ENCODE measurements around the gene NFU1.
A peak's percentile ranks its signal among the peaks of the same experiment; 100 is the strongest.
"Not testable (repeated sequence)": the region's sequence is repeated elsewhere in the genome, so short reads cannot be mapped to it uniquely, and the experiment has no call there.

Gene NFU1

GRCh38 chr2:69449906-69450305 lies 12.7 kb upstream of the NFU1 start:
- no peak for DNase-seq

- DNase-seq: not testable (repeated sequence)
Measured at GRCh38 chr2:69443673-69444072, 6.4 kb upstream of the NFU1 start.

DNA sequence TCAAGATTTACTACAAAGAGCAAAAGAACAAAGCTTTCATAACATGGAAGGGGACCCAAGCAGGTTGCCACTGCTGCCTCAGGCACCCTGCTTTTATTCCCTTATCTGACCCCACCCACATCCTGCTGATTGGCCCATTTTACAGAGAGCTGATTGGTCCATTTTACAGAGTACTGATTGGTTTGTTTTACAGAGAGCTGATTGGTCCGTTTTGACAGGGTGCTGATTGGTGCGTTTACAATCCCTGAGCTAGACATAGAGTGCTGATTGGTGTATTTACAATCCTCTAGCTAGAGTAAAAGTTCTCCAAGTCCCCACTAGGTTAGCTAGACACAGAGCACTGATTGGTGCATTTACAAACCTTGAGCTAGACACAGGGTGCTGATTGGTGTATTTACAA lies 2.3 kb upstream of the NFU1 start:
- DNase-seq: not testable (repeated sequence)

- no peak for DNase-seq
Measured at GRCh38 chr2:69438580-69438979, 1.3 kb upstream of the NFU1 start.

DNA sequence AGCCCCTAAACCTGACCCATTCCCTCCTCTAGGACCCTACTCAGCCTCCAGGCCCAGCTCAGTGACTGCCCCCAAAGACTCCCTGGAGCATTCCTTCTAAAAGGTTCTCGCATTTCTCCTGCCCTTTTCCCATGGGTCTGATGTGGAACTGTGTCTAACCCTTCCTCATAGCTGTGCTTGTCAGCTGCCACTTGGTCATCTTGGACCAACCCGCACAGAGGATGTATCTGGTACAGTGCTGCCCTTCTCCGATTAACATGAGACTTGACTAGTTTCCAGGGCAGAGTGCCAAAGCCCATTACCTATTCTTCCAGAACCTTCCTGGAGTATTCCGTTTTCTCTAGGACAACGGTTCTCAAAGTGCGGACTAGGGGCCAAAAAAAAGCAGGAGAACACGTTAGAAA lies 518 bp upstream of the NFU1 start:
- DNase-seq: peak in 1 of 2 donors; percentile 55

- DNase-seq: no peak
Measured at GRCh38 chr2:69436596-69436937, 668 bp downstream of the NFU1 start.

- DNase-seq: no peak
Measured at GRCh38 chr2:69434753-69435152, 2.5 kb downstream of the NFU1 start.

- no peak for DNase-seq
Measured at GRCh38 chr2:69429491-69430183, 7.6 kb downstream of the NFU1 start.

- DNase-seq: no peak
Measured at GRCh38 chr2:69428981-69429380, 8.3 kb downstream of the NFU1 start.

DNA sequence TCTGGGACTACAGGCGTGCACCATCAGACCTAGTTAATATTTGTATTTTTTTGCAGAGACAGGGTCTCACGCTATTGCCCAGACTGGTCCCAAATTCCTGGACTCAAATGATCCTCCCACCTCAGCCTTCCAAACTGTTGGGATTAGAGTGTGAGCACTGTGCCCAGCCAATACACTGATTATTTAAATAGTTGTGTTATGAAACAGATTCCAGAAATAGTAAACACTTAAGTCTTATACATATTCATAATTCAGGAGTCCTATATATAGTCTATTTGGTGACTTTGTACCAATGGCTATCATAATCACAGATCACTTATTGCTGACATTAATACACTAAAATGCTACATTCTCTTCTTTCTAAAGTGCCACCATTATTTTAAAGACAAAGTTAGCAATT lies 12.8 kb downstream of the NFU1 start:
- DNase-seq: no peak

- DNase-seq: no peak
Measured at GRCh38 chr2:69422198-69422597, 15.0 kb downstream of the NFU1 start.

DNA sequence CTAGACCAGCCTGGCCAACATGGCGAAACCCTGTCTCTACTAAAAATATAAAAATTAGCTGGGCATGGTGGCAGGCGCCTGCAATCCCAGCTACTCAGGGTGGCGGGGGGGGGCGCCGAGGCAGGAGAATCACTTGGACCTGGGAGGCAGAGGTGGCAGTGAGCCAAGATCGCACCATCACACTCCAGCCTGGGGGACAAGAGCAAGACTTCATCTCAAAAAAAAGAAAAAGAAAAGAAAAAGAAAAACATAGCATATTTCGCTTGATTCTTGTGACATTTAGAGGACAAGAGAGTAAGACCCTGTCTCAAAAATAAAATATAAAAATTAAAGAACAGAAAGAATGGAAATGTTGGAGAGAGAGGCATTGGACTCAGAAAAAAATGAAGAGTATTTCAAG lies 18.1 kb downstream of the NFU1 start:
- DNase-seq: not testable (repeated sequence)

DNA sequence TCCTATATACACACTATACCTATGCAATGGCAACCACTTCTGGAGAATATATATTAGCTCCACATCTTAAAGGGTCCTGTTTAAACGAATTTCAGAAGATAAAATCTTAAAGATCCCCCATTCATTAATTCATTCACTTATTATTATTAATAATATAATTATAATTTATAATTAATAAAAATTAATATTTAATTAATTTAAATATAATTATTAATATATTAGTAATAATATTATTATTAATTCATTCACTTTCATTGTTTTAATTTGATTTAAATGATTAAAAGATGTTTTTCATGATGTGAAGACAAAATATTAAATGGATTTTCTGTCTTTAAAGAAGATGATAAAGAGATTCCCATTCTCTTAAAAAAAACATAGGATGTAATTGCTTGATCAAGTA lies 21.1 kb downstream of the NFU1 start:
- DNase-seq: no peak

DNA sequence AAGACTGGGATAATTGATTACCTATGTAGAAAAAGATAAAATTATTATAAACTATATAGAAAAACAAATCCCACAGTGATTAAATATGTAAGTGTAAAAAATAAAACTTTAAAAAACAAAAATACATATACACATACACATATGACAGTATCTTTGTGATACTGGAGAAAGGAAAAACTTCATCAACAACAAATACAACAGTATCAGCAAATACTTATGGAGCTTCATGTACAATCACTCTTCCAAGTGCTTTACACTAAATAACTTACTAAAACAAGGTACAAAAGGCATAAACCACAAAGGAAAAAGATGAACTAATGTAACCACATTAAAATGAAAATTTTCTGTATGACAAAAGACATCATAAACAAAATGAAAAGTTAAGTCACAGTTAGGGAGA lies 26.1 kb downstream of the NFU1 start:
- no peak for DNase-seq

GRCh38 chr2:69405306-69405705 lies 31.9 kb downstream of the NFU1 start:
- DNase-seq: peak in 1 of 2 donors; percentile 15

DNA sequence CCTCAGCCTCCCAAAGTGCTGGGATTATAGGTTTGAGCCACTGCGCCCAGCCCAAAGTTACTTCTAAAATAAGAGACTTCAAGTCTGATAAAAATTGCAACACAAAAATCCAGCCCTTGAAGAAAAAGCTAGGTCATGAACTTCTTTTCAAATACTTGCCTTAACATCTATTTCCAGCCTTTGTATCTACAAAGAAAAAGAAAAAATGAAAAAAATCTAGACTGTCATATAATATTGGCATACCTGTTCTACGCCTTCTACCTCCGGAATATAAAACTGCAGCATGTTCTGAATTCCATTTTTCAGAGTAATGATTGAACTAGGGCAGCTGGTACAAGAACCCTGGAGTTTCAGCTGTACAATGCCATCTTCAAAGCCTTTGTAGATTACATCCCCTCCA lies 37.1 kb downstream of the NFU1 start:
- DNase-seq: no peak

GRCh38 chr2:69397234-69397633 lies 40.0 kb downstream of the NFU1 start:
- no peak for DNase-seq

GRCh38 chr2:69395866-69396265 lies 41.4 kb downstream of the NFU1 start:
- DNase-seq: no peak

- DNase-seq: no peak
Measured at GRCh38 chr2:69393963-69394362, 43.3 kb downstream of the NFU1 start.

- DNase-seq: no peak
Measured at GRCh38 chr2:69390471-69390870, 46.8 kb downstream of the NFU1 start.

- DNase-seq: no peak
Measured at GRCh38 chr2:69390001-69390400, 47.2 kb downstream of the NFU1 start.

DNA sequence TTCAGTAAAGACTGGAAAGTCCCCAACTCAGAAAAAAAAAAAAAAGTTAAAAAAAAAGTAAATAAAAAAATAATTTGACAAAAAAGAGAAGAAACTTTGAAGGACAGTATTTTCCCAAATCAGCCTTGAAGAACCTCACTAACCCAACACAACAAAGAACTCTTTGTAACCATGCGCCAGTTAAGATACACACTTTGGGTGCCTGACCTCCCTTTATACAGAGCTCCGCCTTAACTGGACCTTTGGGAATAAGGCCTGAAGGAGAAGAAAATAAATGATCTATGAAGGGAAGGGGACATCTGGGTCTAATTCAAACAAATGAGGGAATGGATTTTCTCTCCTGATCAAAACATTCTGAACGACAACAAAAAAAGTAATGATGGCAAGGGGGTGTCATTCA lies 48.0 kb downstream of the NFU1 start:
- DNase-seq: no peak

- no peak for DNase-seq
Measured at GRCh38 chr2:69387770-69388481, 49.3 kb downstream of the NFU1 start.

DNA sequence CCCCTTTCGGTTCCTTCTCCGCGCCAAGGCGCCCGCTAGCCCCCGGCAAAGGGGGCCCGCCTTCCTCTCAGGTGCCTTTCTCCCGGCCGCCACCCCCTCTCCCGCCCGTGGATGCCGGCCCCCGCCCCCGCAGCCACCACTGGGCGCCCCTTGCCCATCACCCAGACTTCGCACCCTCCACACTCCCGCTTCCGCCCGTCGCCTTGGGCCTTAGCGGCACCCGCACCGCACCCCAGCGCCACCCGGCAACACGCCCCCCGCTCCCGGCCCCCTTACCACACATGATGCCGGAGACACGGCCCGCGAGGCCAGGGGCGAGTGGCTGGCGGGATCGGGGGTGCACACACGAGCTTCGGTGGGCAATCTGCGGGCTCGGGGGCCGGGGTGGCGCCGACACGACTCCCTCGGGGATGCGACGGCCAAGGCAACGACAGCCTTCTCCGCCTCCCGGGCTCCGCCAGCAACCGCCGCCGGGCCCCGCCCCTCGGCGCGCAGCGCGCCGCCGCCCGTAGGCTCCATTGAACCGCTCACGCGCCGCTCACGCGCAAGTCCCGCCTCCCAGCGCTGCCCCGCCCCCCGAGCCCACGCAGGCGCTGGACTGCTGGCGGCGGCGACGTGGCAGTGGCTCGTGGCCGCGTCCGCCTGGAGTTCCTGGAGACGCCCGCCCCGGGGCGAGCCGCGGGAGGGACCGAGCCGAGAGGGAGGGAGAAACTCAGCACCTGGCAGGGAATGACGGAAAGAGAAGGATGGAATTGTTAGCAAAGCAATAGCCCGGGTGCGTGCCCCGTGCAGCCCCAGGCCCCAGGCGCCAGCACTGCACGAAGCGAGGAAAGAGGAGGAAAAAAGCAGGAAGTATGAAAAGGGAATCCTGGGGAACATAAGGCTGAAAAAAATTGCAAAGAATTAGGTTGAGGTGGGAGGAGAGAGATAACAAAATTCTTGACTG lies 50.2 kb downstream of the NFU1 start, which contains the start of gene GFPT1:
Gene GFPT1 (minus strand): TSS at position 439 of the 946 bp plus-strand sequence. CDS start 156 bp downstream, at position 283.
- peak; percentile 84 to 86 for DNase-seq
